Stimulated activated naive CD4-positive, alpha-beta T cell treated with Interleukin-2 at 50 U/mL for 16 hours (primary cell): ENCODE results near the gene KRTAP2-4.
"Not testable (repeated sequence)": the region's sequence is repeated elsewhere in the genome, so short reads cannot be mapped to it uniquely, and the experiment has no call there.

Experiments
- DNase-seq: peaks from one replicate; lab custom pipeline; 2025; lab: John Stamatoyannopoulos, UW

The KRTAP2-4 gene, protein sequence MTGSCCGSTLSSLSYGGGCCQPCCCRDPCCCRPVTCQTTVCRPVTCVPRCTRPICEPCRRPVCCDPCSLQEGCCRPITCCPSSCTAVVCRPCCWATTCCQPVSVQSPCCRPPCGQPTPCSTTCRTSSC

DNA sequence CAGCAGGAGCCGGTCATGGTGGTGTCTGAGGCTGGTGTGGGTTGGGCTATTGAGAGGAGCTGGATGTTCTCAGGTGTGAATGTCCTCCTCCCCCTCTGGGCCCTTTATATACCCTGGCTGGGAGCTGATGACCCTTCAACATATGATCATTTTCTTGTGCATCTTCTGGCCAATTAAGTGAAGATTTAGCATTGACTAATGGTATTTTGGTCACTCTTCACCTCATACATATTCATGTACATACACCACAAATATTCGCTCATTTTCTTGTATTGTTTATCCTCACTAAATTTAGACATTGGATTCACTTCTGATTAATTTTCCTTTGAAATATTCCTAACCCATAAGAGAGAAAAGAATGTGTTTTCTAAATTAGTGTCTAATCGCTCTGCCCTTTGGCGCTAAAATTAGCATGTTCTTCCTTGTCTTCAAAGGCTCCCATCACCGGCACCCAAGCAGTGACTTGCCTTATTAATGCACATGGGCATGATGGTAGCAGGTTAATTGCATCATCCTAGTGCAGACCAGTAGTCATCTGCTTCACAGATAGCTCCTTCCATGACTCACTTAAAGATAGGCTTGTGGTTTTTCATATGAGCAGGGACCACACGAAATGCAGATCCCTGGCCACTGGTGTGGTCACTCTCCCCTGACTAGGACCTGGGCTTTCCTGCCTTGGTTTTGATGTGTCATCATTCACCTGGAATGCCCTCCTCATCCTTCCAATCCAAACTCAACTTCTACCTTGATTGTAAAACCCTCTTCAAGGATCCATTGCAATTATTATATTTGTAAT lies at the start of gene KRTAP2-4:
KRTAP2-4 (minus strand) TSS at position 51 of the 796 bp plus-strand sequence; CDS start at position 17, 34 bp downstream.
- no peak for DNase-seq

DNA sequence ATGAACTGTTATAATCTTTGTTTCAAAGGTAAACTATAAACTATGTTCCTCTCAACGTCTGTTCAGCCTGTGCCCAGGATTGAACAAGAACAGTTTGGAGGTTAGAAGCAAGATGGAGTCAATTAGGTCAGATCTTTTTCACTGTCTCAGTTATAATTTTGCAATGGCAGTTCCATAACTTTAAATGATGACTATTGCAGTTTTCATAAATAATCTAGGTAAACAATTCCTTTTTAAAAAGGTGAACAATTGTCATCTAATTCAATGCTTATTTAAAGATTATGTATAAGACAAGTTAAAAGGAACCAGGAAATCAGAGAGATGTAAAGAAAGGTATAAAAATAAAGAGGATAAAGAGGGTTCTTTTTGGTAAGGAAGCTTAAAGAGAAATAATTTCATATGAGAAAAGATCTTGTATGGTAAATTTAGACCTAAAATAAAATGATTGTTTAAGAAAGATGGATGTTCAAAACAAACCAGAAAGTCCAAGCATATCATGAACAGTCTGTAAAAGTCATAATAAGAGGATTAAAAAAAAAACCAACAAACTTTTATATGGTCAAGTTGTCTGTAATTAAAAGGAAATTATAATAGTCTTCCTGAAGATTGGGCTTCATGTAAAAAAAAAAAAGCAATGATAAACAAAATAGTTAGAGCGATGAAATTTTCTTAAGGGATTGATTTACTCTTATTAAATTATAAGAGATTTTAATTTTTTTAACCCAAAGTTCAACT lies 45.6 kb upstream of the KRTAP2-4 start:
- DNase-seq = no peak

DNA sequence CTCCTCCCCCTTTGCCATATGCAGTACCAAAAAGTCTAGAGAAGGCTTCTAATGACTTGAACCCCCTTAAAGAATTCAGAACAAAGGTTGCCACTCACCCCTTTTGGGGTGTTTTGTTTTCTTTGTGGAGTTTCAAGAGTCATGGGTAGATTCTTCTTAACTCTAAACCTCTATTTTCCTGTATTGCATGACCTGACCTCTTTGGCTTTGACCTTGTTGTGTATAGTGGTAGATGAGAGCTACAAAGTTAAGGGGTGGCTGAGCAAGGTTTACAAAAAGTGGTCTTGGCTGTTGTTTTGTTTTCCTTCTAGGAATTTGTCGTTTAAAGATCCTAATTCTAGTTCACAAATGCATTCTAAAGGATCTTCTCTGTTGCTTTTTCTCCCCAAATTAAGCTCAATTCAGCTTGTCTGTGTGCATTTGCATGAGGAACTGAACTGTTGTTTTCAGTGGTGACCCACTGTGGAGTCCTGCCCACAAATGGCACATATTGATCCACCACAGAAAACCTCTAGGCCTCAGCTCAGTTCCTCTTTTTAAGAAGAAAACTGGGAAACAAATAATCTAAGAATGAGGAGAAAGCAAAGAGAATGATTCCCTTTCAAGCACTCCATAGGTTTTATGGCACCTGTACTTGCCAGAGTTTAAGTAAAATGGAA lies 43.2 kb upstream of the KRTAP2-4 start:
- not testable (repeated sequence) for DNase-seq

DNA sequence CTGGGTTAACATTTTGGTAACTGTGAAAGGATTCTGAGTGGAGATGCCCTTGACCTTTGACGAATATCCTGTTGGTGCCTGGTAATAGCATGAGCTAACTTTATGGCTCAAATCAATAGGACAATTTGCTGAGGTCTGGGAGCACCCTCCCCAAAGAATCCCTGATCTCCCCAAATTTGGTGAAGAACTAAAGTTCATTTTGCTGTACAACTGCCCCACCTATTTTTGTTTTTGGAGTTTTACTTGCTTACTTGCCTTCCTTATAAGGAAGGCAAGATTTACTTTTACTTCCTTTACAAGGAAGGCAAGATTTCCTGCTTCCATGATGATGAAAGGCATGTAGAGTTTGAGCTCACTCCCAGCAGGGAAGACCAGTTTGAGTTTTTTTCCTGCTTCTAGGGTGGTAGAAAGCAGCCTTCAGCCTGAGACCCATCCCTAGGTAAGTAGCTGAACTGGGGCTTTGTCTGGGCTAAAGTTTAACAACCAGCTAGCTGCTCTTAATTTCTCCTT lies 42.3 kb upstream of the KRTAP2-4 start:
- DNase-seq = no peak

DNA sequence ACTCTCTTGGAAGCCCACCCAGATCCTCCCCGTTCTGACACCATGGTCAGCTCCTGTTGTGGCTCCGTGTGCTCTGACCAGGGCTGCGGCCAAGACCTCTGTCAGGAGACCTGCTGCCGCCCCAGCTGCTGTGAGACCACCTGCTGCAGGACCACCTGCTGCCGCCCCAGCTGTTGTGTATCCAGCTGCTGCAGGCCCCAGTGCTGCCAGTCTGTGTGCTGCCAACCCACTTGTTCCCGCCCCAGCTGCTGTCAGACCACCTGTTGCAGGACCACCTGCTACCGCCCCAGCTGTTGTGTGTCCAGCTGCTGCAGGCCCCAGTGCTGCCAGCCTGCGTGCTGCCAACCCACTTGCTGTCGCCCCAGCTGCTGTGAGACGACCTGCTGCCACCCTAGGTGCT lies 39.7 kb upstream of the KRTAP2-4 start, which contains the start of gene KRTAP4-9:
KRTAP4-9 (plus strand) TSS at position 43 of the 400 bp plus-strand sequence; CDS start at position 43, 0 bp downstream.
- not testable (repeated sequence) for DNase-seq

DNA sequence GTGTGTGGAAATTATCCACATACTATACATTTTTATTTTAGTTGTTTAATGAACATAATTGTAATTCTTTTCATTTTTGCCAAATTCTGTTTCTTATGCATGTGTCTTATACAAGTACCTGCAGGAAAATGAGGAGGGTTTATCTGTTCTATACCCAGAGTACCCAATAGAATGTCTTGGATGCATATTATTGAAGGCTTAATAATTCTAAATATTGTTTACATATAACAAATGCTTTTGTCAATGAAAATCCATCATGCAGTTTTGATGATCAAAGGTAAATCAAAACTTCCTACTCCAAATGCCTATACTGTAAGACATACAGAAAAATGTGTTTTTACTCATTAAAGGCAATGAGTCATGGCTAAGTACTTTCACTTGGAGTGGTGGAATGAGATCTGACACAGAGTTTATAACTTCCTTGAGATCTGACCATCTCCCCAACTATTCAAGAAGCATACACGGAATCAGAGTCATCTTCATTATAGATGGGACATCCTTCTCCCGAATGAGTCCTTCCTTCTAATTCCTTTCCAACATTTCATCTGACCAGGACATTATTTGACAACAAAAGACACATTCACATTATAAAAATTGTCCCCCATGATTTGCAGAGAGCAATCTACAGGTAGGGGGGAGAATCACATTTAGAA lies 38.8 kb upstream of the KRTAP2-4 start:
- DNase-seq = not testable (repeated sequence)

DNA sequence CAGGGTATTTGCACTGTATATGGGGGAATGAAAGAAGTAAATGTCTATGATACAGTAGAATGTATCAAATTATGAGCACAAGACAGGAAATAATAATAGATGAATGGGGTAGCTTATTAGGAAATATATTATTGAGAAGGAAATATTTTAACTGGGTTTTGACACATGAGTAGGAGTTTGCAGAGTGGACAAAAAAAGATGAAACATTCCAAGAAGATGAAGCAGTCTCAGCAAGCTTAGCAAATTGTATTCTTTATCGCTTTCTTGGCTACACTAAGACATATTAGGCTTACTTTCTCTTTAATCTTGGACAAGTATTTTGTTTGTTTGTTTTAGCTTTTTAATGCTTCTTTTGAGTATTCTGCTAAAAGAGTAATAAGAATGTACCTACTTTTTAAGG lies 38.2 kb upstream of the KRTAP2-4 start:
- no peak for DNase-seq

DNA sequence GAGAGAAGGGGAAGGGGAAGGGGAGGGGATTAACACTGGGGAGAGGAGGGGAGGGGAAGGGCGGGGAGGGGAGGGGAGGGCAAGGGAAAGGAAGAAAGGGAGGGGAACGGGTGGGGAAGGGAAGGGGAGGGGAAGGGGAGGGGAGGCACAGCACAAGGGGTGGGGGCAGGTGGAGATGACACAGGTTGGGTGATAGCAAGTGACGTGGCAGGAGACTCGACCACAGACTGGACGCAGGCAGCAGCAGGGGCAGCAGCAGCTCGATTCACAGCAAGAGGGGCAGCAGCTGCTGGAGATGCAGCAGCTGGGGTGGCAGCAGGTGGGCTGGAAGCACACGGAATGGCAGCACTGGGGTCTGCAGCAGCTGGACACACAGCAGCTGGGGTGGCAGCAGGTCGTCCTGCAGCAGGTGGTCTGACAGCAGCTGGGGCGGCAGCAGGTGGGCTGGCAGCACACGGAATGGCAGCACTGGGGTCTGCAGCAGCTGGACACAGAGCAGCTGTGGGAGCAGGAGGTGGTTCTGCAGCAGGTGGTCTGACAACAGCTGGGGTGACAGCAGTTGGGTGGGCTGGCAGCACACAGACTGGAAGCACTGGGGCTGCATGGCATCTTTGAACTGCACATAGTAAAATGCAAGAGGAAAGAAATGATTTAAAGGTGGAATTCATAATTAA lies 36.0 kb upstream of the KRTAP2-4 start, which contains the start of gene KRTAP4-16:
KRTAP4-16 (minus strand) TSS at position 624 of the 674 bp plus-strand sequence; CDS start at position 624, 0 bp downstream.
- DNase-seq = no peak

DNA sequence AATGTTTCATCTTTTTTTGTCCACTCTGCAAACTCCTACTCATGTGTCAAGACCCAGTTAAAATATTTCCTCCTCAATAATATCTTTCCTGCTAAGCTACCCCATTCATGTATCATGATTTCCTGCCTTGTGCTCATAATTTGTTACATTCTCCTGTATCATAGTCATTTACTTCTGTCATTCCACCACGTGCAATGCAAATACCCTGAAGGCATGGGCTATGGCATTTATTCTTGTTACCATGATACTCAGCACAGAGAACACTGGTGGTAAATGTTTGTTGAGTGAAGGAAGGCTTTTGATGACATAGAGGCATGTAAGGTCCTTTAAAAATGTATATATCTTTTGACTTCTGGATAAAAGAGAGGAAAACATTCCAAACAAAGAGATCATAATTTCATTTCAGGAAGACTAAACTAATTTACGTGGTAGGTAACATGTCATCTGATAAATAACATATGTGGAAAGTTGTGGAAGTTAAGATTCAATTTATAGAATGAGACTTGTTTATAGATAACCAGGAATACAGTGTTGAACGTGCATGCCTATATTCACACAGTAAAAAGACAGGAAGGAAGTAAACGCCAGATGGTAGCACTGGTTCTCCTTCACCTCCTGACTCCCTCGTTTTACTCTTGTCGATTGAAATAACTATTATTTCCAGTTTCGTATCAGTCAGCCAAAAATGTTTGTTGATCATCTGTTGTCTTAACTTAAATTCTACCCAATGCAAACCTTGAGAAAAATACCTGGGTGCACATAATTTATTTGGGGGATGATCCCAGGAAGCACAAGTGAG lies 34.2 kb upstream of the KRTAP2-4 start:
- DNase-seq = not testable (repeated sequence)

DNA sequence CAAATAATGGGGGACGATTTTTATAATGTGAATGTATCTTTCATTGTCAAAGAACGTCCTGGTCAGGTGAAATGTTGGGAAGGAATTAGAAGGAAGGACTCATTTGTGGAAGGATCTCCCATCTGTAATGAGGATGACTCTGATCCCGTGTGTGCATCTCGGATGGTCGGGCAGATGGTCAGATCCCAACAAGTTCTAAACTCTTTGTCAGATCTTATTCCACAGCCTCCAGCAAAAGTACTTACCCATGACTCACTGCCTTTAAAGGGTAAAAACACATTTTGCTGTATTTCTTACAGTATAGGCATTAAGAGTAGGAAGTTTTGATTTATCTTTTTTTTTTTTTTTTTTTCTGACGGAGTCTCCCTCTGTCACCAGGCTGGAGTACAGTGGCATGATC lies 32.8 kb upstream of the KRTAP2-4 start:
- DNase-seq = no peak

DNA sequence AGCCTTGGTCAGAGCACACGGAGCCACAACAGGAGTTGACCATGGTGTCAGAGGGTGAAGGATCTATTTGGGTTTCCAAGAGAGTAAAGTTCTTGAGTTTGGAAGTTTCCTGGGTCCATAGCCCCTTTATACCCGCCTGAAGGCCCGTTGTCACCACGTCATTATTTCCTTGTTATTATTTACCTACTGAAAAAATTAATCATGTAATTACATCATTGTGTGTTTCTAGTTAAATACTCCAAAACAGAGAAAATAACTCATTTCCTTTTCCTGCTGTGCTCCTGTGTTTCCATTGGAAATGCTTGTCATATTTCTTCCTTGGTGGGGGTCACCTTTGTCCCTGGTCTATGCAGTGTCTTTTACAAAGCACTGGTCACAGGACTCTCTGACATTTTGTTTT lies 32.4 kb upstream of the KRTAP2-4 start, which contains the start of gene KRTAP4-8:
KRTAP4-8 (minus strand) TSS at position 101 of the 400 bp plus-strand sequence; CDS start at position 43, 58 bp downstream.
- DNase-seq = no peak

DNA sequence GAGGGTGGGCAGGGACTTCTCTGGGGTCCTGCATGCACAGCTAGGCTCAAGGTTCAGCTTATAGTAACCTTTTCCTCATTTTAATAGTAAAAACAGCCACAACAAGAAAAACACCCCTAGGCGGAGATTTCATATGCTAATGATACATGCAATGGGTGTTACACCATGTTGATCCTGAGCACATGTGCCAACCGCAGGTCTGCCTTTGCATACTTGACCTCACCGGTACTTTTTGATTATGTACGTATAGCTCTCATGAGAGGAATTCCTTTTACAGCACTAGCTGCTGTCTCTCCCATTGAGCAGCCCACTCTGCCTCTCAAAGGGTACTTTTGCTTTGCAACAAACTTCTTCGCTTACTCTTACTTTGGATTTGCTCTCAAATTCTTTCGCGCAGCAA lies 30.4 kb upstream of the KRTAP2-4 start:
- no peak for DNase-seq

DNA sequence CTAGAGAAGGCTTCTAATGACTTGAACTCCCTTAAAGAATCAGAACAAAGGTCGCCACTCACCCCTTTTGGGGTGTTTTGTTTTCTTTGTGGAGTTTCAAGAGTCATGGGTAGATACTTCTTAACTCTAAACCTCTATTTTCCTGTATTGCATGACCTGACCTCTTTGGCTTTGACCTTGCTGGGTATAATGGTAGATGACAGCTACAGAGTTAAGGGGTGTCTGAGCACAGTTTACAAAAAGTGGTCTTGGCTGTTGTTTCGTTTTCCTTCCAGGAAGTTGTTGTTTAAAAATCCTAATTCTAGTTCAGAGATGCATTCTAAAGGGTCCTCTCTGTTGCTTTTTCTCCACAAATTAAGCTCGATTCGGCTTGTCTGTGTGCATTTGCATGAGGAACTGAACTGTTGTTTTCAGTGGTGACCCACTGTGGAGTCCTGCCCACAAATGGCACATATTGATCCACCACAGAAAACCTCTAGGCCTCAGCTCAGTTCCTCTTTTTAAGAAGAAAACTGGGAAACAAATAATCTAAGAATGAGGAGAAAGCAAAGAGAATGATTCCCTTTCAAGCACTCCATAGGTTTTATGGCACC lies 23.2 kb upstream of the KRTAP2-4 start:
- not testable (repeated sequence) for DNase-seq

DNA sequence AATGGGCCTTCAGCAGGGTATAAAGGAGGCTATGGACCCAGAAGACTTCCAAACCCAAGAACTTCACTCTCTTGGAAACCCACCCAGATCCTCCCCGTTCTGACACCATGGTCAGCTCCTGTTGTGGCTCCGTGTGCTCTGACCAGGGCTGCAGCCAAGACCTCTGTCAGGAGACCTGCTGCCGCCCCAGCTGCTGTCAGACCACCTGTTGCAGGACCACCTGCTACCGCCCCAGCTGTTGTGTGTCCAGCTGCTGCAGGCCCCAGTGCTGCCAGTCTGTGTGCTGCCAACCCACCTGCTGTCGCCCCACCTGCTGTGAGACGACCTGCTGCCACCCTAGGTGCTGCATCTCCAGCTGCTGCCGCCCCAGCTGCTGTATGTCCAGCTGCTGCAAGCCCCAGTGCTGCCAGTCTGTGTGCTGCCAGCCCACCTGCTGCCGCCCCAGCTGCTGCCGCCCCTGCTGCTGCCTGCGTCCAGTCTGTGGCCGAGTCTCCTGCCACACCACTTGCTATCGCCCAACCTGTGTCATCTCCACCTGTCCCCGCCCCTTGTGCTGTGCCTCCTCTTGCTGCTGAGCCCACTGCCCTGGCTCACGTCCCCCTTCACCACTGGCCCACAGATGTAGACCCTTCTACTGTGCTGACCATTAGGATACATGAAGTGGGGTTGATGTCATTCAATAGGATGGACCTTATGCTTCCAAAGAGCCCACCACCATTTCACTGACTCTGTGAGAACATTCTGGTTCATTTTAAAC lies 18.6 kb upstream of the KRTAP2-4 start, which contains the start of gene KRTAP4-7:
KRTAP4-7 (plus strand) TSS at position 51 of the 757 bp plus-strand sequence; CDS start at position 108, 57 bp downstream.
- DNase-seq = not testable (repeated sequence)

DNA sequence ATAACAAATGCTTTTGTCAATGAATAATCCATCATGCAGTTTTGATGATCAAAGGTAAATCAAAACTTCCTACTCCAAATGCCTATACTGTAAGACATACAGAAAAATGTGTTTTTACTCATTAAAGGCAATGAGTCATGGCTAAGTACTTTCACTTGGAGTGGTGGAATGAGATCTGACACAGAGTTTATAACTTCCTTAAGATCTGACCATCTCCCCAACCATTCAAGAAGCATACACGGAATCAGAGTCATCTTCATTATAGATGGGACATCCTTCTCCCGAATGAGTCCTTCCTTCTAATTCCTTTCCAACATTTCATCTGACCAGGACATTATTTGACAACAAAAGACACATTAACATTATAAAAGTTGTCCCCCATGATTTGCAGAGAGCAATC lies 17.7 kb upstream of the KRTAP2-4 start:
- not testable (repeated sequence) for DNase-seq

DNA sequence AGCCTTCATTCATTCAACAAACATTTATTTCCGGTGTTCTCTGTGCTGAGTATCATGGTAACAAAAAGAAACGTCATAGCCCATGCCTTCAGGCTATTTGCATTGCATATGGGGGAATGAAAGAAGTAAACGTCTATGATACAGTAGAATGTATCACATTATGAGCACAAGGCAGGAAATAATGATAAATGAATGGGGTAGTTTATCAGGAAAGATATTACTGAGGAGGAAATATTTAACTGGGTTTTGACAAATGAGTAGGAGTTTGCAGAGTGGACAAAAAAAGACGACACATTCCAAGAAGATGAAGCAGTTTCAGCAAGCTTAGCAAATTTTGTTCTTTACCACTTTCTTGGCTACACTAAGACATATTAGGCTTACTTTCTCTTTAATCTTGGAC lies 16.9 kb upstream of the KRTAP2-4 start:
- no peak for DNase-seq

DNA sequence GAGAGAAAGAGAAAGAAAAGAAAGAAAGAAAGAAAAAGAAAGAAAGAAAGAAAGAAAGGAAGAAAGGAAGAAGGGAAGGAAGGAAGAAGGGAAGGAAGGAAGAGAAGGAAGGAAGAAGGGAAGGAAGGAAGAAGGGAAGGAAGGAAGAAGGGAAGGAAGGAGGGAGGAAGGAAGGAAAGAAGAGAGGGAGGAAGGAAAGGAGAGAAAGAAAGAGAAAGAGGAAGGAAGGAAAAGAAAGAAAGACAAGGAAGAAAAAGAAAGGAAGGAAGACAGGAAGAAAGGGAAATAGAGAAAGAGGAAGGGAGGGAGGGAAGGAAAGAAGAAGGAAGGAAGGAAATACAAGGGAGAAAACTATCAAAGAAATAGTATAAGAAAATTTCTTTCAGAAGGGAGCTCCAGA lies 11.1 kb upstream of the KRTAP2-4 start:
- DNase-seq = no peak

DNA sequence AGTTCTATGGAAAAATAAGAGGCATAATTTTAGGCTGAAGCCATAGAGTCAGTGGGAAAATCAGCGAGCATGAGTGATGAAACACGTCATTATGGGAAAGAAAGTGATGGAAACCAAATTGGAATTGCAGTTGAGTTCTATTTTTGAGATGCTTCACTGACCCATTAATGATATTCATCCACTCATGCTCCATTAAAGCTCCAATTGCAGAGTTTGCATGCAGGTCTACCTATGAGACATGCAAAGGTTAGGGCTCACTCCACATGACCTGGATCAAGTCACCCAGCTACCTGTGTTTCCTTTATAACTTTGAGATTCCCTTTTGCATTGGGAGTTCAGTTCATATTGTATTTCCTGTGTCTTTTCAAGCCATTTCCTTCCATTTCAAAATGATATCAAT lies 8.0 kb upstream of the KRTAP2-4 start:
- no peak for DNase-seq
